Measurements from ENCODE around the gene SUSD3.

SUSD3 gene

DNA sequence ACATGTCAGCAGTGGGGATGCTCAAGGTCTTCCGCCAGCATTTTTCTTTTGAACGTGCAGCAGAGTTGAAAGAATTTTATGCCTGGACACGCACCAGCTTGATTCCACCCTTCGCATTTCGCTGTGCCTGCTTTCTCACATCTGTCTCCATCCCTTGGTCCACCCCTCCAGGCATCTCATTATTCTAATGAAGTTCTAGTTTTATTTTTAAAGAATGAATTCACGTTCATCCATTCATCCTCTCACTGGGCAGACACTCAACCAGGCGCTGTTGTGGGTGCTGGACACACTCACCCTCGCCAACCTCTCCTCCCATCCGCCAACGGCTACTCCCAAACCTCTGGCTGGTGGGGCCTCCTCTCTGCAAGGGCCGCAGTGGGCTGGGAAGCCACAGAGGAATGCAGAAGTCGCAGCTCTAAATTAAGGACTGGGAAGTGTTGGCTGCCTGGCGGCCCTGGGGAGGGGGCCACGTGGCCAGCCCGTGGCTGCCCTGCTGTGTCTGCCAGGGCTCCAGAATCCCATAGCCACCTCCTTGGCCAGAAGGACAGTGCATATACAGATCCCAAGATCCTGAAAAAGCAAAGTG, 6.7 kb downstream of the SUSD3 start:
- no peak for TF ChIP-seq POLR2AphosphoS5 (IDR thresholded peaks at IDR 0.05; ENCODE audit: low read depth, low read length)
- TF ChIP-seq PAX5 (IDR thresholded peaks at IDR 0.05; ENCODE audit: insufficient read depth, low read length, severe bottlenecking): no peak
- TF ChIP-seq SPI1 (IDR thresholded peaks at IDR 0.05; ENCODE audit: low read depth, low read length): no peak
- no peak for TF ChIP-seq POLR2A (IDR thresholded peaks at IDR 0.05; ENCODE audit: low read depth, low read length)
- TF ChIP-seq TAF1 (IDR thresholded peaks at IDR 0.05; ENCODE audit: low read depth, low read length): no peak
- TF ChIP-seq POU2F2 (IDR thresholded peaks at IDR 0.05; ENCODE audit: low read depth, low read length): no peak
- DNase-seq (ENCODE audit: insufficient read length, low spot score) (no peak), FAIRE-seq (no peak)

DNA sequence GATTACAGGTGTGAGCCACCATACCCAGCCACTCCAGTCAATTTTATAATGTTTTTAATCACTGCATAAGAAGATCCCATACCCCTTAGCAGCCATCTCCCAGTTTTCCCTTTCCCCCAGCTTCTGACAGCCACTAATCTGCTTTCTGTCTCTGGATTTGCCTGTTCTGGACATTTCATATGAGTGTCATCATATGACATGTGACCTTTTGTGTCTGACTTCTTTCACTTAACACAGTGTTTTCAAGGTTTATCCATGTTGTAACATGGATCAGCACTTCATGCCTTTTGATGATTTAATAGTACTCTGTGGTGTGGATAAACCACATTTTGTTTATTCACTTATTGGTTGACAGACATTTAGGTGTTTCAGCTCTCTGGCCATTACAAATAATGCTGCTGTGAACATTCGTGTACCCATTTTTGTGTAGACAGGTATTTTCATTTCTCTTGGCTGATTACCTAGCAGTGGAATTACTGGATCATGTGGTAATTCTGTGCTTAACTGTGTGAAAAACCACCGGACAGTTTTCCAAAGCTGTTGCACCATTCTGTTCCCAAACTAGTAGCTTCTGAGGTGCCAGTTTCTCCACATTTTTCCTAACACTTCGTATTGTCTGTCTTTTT, 8.6 kb downstream of the SUSD3 start:
- FAIRE-seq (peak; percentile 43), DNase-seq (ENCODE audit: insufficient read length, low spot score) (no peak)
- TF ChIP-seq TAF1 (IDR thresholded peaks at IDR 0.05; ENCODE audit: low read depth, low read length): no peak
- TF ChIP-seq PAX5 (IDR thresholded peaks at IDR 0.05; ENCODE audit: insufficient read depth, low read length, severe bottlenecking): no peak
- TF ChIP-seq POLR2A (IDR thresholded peaks at IDR 0.05; ENCODE audit: low read depth, low read length): no peak
- no peak for TF ChIP-seq POLR2AphosphoS5 (IDR thresholded peaks at IDR 0.05; ENCODE audit: low read depth, low read length)
- no peak for TF ChIP-seq POU2F2 (IDR thresholded peaks at IDR 0.05; ENCODE audit: low read depth, low read length)
- no peak for TF ChIP-seq SPI1 (IDR thresholded peaks at IDR 0.05; ENCODE audit: low read depth, low read length)

- TF ChIP-seq POLR2A (IDR thresholded peaks at IDR 0.05; ENCODE audit: low read depth, low read length): no peak
- TF ChIP-seq TAF1 (IDR thresholded peaks at IDR 0.05; ENCODE audit: low read depth, low read length): no peak
- TF ChIP-seq SPI1 (IDR thresholded peaks at IDR 0.05; ENCODE audit: low read depth, low read length): no peak
- no peak for TF ChIP-seq POLR2AphosphoS5 (IDR thresholded peaks at IDR 0.05; ENCODE audit: low read depth, low read length)
- no peak for DNase-seq (ENCODE audit: insufficient read length, low spot score)
- no peak for FAIRE-seq
Measured at GRCh38 chr9:93068956-93069355, 10.5 kb downstream of the SUSD3 start.

DNA sequence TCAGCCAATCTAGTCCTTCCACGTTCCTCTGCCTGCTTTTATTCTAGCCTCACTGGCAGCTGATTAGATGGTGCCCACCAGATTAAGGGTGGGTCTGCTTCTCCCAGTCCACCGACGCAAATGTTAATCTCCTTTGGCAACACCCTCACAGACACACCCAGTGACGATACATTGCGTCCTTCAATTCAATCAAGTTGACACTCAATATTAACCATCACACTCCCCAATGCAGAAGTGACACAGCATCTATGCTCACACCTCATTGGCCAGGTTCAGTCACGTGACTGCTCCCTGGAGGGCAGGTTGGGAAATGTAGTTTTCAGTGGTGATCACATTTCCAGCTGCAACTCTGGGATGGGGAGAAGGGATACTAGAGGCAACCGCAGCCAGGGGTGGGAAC, 13.0 kb downstream of the SUSD3 start:
- FAIRE-seq: peak; percentile 88
- no peak for DNase-seq (ENCODE audit: insufficient read length, low spot score)
- no peak for TF ChIP-seq POLR2AphosphoS5 (IDR thresholded peaks at IDR 0.05; ENCODE audit: low read depth, low read length)
- peak; percentile 28; the same call in 1 of the 2 replicates for TF ChIP-seq SPI1 (IDR thresholded peaks at IDR 0.05; ENCODE audit: low read depth, low read length)

DNA sequence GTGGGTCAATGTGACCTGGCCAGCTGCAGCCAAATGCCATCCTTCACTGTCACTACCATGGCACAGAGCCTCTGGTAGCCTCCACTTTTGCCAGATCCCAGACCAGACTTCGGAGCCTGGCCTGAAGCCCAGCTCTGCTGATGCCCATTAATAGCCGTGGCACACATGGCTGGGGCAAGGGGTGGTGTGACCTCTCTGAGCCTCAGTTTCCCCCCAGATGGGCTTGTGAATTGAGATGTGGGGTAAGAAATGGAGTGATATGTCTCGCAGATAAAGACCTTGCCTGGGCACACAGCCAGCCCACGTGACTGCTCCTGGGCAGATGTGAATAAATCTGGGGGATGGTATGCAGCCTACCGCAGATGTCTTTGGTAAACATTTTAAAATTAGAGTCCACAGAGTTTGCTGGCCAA, 13.9 kb downstream of the SUSD3 start:
- DNase-seq (ENCODE audit: insufficient read length, low spot score) (no peak), FAIRE-seq (no peak)
- TF ChIP-seq PAX5 (IDR thresholded peaks at IDR 0.05; ENCODE audit: insufficient read depth, low read length, severe bottlenecking) (no peak), POU2F2 (IDR thresholded peaks at IDR 0.05; ENCODE audit: low read depth, low read length) (no peak), POLR2AphosphoS5 (IDR thresholded peaks at IDR 0.05; ENCODE audit: low read depth, low read length) (no peak), SPI1 (IDR thresholded peaks at IDR 0.05; ENCODE audit: low read depth, low read length) (no peak), POLR2A (IDR thresholded peaks at IDR 0.05; ENCODE audit: low read depth, low read length) (no peak), TAF1 (IDR thresholded peaks at IDR 0.05; ENCODE audit: low read depth, low read length) (no peak)

DNA sequence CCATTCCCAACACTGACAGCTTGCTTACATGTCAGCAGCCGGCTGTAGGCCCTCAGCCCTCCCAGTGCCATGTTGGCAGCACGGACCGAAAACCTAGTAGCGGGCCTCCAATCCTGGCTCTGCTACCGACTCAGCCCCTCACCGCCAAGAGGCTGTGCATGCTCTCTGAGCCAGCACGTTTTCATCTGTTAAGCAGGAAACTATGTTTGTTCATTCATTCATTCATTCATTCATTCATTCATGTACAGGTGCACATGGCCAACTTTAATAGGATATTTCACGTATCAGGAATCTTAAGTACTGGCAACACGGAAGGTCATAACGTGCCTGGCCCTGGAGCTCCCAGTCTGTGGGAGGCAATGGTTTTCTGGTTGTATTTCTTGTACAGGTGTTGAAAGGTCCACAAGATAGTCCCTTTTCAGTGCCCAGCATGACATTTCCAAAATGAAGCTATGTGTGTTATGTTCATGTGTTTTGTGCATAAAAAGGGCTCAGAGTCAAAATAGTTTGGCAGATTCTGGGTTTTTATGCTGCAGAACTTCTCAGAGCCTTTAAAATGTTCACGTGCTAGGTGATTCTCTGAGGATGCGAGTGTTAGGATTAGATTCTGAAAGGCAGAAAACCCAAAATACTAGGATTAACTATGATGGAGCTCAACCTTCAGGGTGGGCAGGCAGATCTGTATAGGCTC, 17.7 kb downstream of the SUSD3 start:
- FAIRE-seq (no peak), DNase-seq (ENCODE audit: insufficient read length, low spot score) (no peak)
- no peak for TF ChIP-seq POU2F2 (IDR thresholded peaks at IDR 0.05; ENCODE audit: low read depth, low read length)
- TF ChIP-seq POLR2AphosphoS5 (IDR thresholded peaks at IDR 0.05; ENCODE audit: low read depth, low read length): no peak
- TF ChIP-seq POLR2A (IDR thresholded peaks at IDR 0.05; ENCODE audit: low read depth, low read length): no peak
- no peak for TF ChIP-seq PAX5 (IDR thresholded peaks at IDR 0.05; ENCODE audit: insufficient read depth, low read length, severe bottlenecking)
- TF ChIP-seq SPI1 (IDR thresholded peaks at IDR 0.05; ENCODE audit: low read depth, low read length): no peak
- no peak for TF ChIP-seq TAF1 (IDR thresholded peaks at IDR 0.05; ENCODE audit: low read depth, low read length)

DNA sequence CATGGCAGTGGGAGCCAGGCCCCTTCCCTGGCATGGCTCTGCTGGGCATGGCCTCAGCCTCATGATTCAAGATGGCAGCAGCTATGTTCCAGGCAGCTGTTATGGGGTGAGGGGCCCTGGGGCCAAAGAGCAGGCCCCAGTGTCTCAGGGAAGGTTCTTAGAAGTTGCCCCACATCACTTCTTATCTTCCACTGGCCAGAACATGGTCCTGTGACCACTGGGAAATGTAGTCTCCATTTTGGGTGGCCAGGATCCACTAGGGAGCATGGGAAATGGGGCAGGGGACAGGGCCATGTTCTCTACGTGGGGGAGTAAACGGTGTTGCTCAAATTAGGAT, 18.3 kb downstream of the SUSD3 start:
- no peak for DNase-seq (ENCODE audit: insufficient read length, low spot score)
- TF ChIP-seq POLR2AphosphoS5 (IDR thresholded peaks at IDR 0.05; ENCODE audit: low read depth, low read length) (no peak), SPI1 (IDR thresholded peaks at IDR 0.05; ENCODE audit: low read depth, low read length) (no peak), POU2F2 (IDR thresholded peaks at IDR 0.05; ENCODE audit: low read depth, low read length) (no peak), POLR2A (IDR thresholded peaks at IDR 0.05; ENCODE audit: low read depth, low read length) (no peak), TAF1 (IDR thresholded peaks at IDR 0.05; ENCODE audit: low read depth, low read length) (no peak), PAX5 (IDR thresholded peaks at IDR 0.05; ENCODE audit: insufficient read depth, low read length, severe bottlenecking) (no peak)
- FAIRE-seq: no peak

GRCh38 chr9:93077367-93077766, 18.9 kb downstream of the SUSD3 start:
- no peak for TF ChIP-seq TAF1 (IDR thresholded peaks at IDR 0.05; ENCODE audit: low read depth, low read length)
- TF ChIP-seq SPI1 (IDR thresholded peaks at IDR 0.05; ENCODE audit: low read depth, low read length): no peak
- no peak for TF ChIP-seq POLR2A (IDR thresholded peaks at IDR 0.05; ENCODE audit: low read depth, low read length)
- peak; percentile 65; the same call in 1 of the 2 replicates for TF ChIP-seq POU2F2 (IDR thresholded peaks at IDR 0.05; ENCODE audit: low read depth, low read length)
- no peak for TF ChIP-seq POLR2AphosphoS5 (IDR thresholded peaks at IDR 0.05; ENCODE audit: low read depth, low read length)
- no peak for TF ChIP-seq PAX5 (IDR thresholded peaks at IDR 0.05; ENCODE audit: insufficient read depth, low read length, severe bottlenecking)
- FAIRE-seq (peak; percentile 73), DNase-seq (ENCODE audit: insufficient read length, low spot score) (no peak)

DNA sequence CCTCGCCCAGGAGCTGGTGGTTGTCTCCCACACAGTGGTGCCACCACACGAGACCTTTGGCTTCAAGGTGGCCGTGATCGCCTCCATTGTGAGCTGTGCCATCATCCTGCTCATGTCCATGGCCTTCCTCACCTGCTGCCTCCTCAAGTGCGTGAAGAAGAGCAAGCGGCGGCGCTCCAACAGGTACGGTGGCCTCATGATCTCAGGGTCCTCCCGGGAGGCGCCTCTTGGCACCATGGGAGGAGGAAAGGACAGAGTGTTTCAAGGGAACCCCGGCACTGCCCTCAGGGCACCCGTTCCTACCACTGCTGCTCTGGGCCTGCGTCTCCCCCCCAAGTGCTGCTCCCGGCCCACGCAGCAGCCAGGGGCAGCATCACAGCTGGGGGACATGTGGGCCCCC, 19.3 kb downstream of the SUSD3 start:
- no peak for TF ChIP-seq PAX5 (IDR thresholded peaks at IDR 0.05; ENCODE audit: insufficient read depth, low read length, severe bottlenecking)
- no peak for TF ChIP-seq SPI1 (IDR thresholded peaks at IDR 0.05; ENCODE audit: low read depth, low read length)
- no peak for TF ChIP-seq POLR2A (IDR thresholded peaks at IDR 0.05; ENCODE audit: low read depth, low read length)
- TF ChIP-seq TAF1 (IDR thresholded peaks at IDR 0.05; ENCODE audit: low read depth, low read length): no peak
- TF ChIP-seq POU2F2 (IDR thresholded peaks at IDR 0.05; ENCODE audit: low read depth, low read length): no peak
- no peak for TF ChIP-seq POLR2AphosphoS5 (IDR thresholded peaks at IDR 0.05; ENCODE audit: low read depth, low read length)
- FAIRE-seq (no peak), DNase-seq (ENCODE audit: insufficient read length, low spot score) (no peak)

All from GM12891 (cell line).